A549 (cell line): ENCODE results near the gene EXOSC5. TPM values are rescaled to one million over a fixed set of nuclear protein-coding genes. Genes with fewer than 3 reads are reported as not detected.

Experiments
- BHLHE40 ChIP-seq: IDR thresholded peaks from 2 replicates; pipeline ENCODE4 v1.6.1; 2012; ENCODE audit warnings: low read depth, low read length, inconsistent platforms
- CHD2 ChIP-seq: fragments of 150-350 bp; IDR thresholded peaks from 2 replicates; pipeline ENCODE4 v1.6.1; 2014; ENCODE audit warnings: low read length; ENCODE audit not compliant: partially characterized antibody
- CHD4 ChIP-seq: fragments of 200-600 bp; sonication (generic); IDR thresholded peaks from 2 replicates; pipeline ENCODE4 v1.6.1; 2016; ENCODE audit warnings: antibody characterized with exemption, mild to moderate bottlenecking, borderline replicate concordance
- E2F6 ChIP-seq: IDR thresholded peaks from 2 replicates; pipeline ENCODE4 v1.6.1; 2012; ENCODE audit warnings: low read depth, borderline replicate concordance
- HES2 ChIP-seq: fragments of >200 bp; sonication (Bioruptor Twin); formaldehyde crosslinking; IDR thresholded peaks from 2 replicates; pipeline ENCODE4 v1.6.1; 2016
- HOXA7 ChIP-seq: fragments of 250-450 bp; sonication (Bioruptor Pico); IDR thresholded peaks from 2 replicates; pipeline ENCODE4 v1.5.0; 2020; ENCODE audit warnings: mild to moderate bottlenecking, moderate library complexity
- JUN ChIP-seq, 2 experiments: fragments of >200 bp; sonication (Bioruptor Twin); formaldehyde crosslinking; IDR thresholded peaks; 2 replicates in 1 of 2; 3 replicates in 1 of 2; pipeline ENCODE4 v1.6.1; 2016 to 2017
- JUNB ChIP-seq: fragments of >200 bp; sonication (Bioruptor Twin); formaldehyde crosslinking; IDR thresholded peaks from 2 replicates; pipeline ENCODE4 v1.6.1; 2016
- MAFK ChIP-seq: fragments of 450-650 bp; IDR thresholded peaks from 2 replicates; pipeline ENCODE4 v1.6.1; 2014; ENCODE audit not compliant: partially characterized antibody
- MAX ChIP-seq: IDR thresholded peaks from 2 replicates; pipeline ENCODE4 v1.6.1; 2012
- MAZ ChIP-seq: fragments of 150-350 bp; IDR thresholded peaks from 2 replicates; pipeline ENCODE4 v1.6.1; 2014; ENCODE audit warnings: antibody characterized with exemption, low read depth, low read length, borderline replicate concordance
- MYC ChIP-seq: IDR thresholded peaks from 2 replicates; pipeline ENCODE4 v1.6.1; 2012; ENCODE audit warnings: mild to moderate bottlenecking, inconsistent platforms, low read length, improper control_type of control experiment, borderline replicate concordance
- NFE2L2 ChIP-seq: fragments of 150-350 bp; conservative IDR thresholded peaks from 2 replicates; pipeline ENCODE4 v1.6.1; 2014; ENCODE audit warnings: low read length
- PBX3 ChIP-seq: IDR thresholded peaks from 2 replicates; pipeline ENCODE4 v1.6.1; 2012
- PHF8 ChIP-seq: fragments of 200-600 bp; sonication (generic); IDR thresholded peaks from 2 replicates; pipeline ENCODE4 v1.6.1; 2016; ENCODE audit warnings: low read depth, mild to moderate bottlenecking, antibody characterized with exemption, moderate library complexity, borderline replicate concordance
- POLR2A ChIP-seq: IDR thresholded peaks from 2 replicates; pipeline ENCODE4 v1.6.1; 2012; ENCODE audit warnings: mild to moderate bottlenecking, low read length
- RAD21 ChIP-seq, 2 experiments: fragments of >200 bp in 1 of 2; sonication (Bioruptor Twin) in 1 of 2; formaldehyde crosslinking in 1 of 2; IDR thresholded peaks in 1 of 2; conservative IDR thresholded peaks in 1 of 2; 2 replicates in 1 of 2; 3 replicates in 1 of 2; pipeline ENCODE4 v1.6.1; 2012 to 2018; ENCODE audit warnings: inconsistent platforms in 1 of 2
- REST ChIP-seq: fragments of 200-600 bp; sonication (generic); IDR thresholded peaks from 2 replicates; pipeline ENCODE4 v1.6.1; 2016; ENCODE audit warnings: antibody characterized with exemption, mild to moderate bottlenecking, moderate library complexity
- SREBF2 ChIP-seq: fragments of 450-650 bp; IDR thresholded peaks from 2 replicates; pipeline ENCODE4 v1.6.1; 2014; ENCODE audit warnings: mild to moderate bottlenecking, moderate library complexity
- TFCP2L1 ChIP-seq: fragments of 250-450 bp; sonication (Bioruptor Pico); IDR thresholded peaks from 2 replicates; pipeline ENCODE4 v1.5.0; 2021; ENCODE audit warnings: mild to moderate bottlenecking
- TP53 ChIP-seq: fragments of 250-450 bp; sonication (Bioruptor Pico); IDR thresholded peaks from 2 replicates; pipeline ENCODE4 v1.5.0; 2021; ENCODE audit warnings: mild to moderate bottlenecking, moderate library complexity
- USF2 ChIP-seq: fragments of 450-650 bp; IDR thresholded peaks from 2 replicates; pipeline ENCODE4 v1.6.1; 2014; ENCODE audit warnings: antibody characterized with exemption
- ZNF302 ChIP-seq: fragments of 250-450 bp; sonication (Bioruptor Pico); IDR thresholded peaks from 2 replicates; pipeline ENCODE4 v1.9.0; 2021; ENCODE audit warnings: inconsistent platforms, mild to moderate bottlenecking, moderate library complexity
- polyA plus RNA-seq, 4 experiments: library from polyadenylated mRNA; depleted of rRNA in 3 of 4; stranded (reverse); fragments of >200 nt; fragmentation: RNase III in 1 of 4; extraction: RNeasy Plus Mini Kit Qiagen cat#74134 plus additional on column Dnase treatment in 1 of 4; gene quantifications; 2 replicates in 3 of 4; 3 replicates in 1 of 4; pipeline ENCODE4 v1.2.3, GENCODE V29; 2011 to 2017

EXOSC5 gene
- polyA plus RNA-seq, 2 of the 4 experiments (the other 2 are of a cell fraction) = 63.7 to 109 TPM

GRCh38 chr19:41363753-41364523 is 33.2 kb downstream of the EXOSC5 start, which contains the start of gene B9D2 (continued):
- TF ChIP-seq E2F6 (0 out of 2 replicates have a peak, but pooled peaks have one; percentile 59), SREBF2 (no peak), ZNF302 (CRISPR knock-in tag) (no peak), JUN (IDR thresholded peaks at IDR 0.05) (peak; percentile 81 to 96; a peak in 4 of 5 replicates), USF2 (no peak), PHF8 (peak; percentile 85; the same call in 1 of the 2 replicates), TFCP2L1 (no peak), MAZ (no peak; the same call in 1 of the 2 replicates), HES2 (no peak), NFE2L2 (no peak), MAFK (no peak), BHLHE40 (no peak), POLR2A (peak; percentile 80), CHD2 (peak; percentile 49), MYC (peak; percentile 52), JUNB (no peak), TP53 (peak; percentile 87; the same call in 1 of the 2 replicates), HOXA7 (CRISPR knock-in tag) (no peak), REST (peak; percentile 23; the same call in 1 of the 2 replicates), MAX (peak; percentile 82; the same call in 1 of the 2 replicates), CHD4 (no peak), PBX3 (peak; percentile 90), RAD21 (conservative IDR thresholded peaks at IDR 0.05 in 1 of 2, IDR thresholded peaks at IDR 0.05 in 1 of 2) (no peak)
